GM13977 (cell line): ENCODE results near the gene MGAT5.

ENCODE experiments used
- DNase-seq: peaks from one replicate; pipeline ENCODE4 v3.0.0; 2012; ENCODE audit warnings: low spot score
- CTCF ChIP-seq: IDR thresholded peaks from 2 replicates; pipeline ENCODE4 v1.5.1; 2012; ENCODE audit warnings: mild to moderate bottlenecking, control low read depth; ENCODE audit not compliant: insufficient read depth; ENCODE audit errors: extremely low read depth, missing control alignments
- in situ Hi-C: fragments of 300-500 bp; cut with MboI; formaldehyde crosslinking; loops from one replicate; pipeline ENCODE4 v1.12.0; 2022; ENCODE audit warnings: low sequenced_read_pairs, low pct_unique_long_range_greater_than_20kb, mixed read lengths, inconsistent platforms; ENCODE audit not compliant: unreplicated experiment

The MGAT5 gene

GRCh38 chr2:134435936-134436335, 182.1 kb downstream of the MGAT5 start:
- no peak for TF ChIP-seq CTCF
- in situ Hi-C loops = loop anchor here (25.0 kb wide), 1 partner anchor 574 kb away; no protein-coding TSS in a partner anchor
- DNase-seq = no peak

GRCh38 chr2:134436706-134437105, 182.8 kb downstream of the MGAT5 start:
- in situ Hi-C loops = loop anchor here (25.0 kb wide), 1 partner anchor 574 kb away; no protein-coding TSS in a partner anchor
- no peak for TF ChIP-seq CTCF
- no peak for DNase-seq

- no peak for DNase-seq
- in situ Hi-C loops = loop anchor here (25.0 kb wide), 1 partner anchor 576 kb away; no protein-coding TSS in a partner anchor
- TF ChIP-seq CTCF = no peak
Measured at GRCh38 chr2:134438371-134438770, 184.5 kb downstream of the MGAT5 start.

- TF ChIP-seq CTCF = no peak
- in situ Hi-C loops = loop anchor here (25.0 kb wide), 1 partner anchor 578 kb away; no protein-coding TSS in a partner anchor
- DNase-seq = no peak
Measured at GRCh38 chr2:134440336-134440909, 186.6 kb downstream of the MGAT5 start.

- DNase-seq = no peak
- in situ Hi-C loops = loop anchor here (25.0 kb wide), 1 partner anchor 579 kb away; no protein-coding TSS in a partner anchor
- TF ChIP-seq CTCF = no peak
Measured at GRCh38 chr2:134441153-134441863, 187.4 kb downstream of the MGAT5 start.

GRCh38 chr2:134443814-134444480, 190.1 kb downstream of the MGAT5 start:
- DNase-seq = no peak
- no peak for TF ChIP-seq CTCF
- in situ Hi-C loops = loop anchor here (25.0 kb wide), 1 partner anchor 582 kb away; no protein-coding TSS in a partner anchor
